HepG2 (cell line): ENCODE results near the gene PPIP5K2. TPM values are rescaled to one million over a fixed set of nuclear protein-coding genes. Genes with fewer than 3 reads are reported as not detected.

Experiments
- ARID2 ChIP-seq: sonication (generic); formaldehyde crosslinking; IDR thresholded peaks from 2 replicates; pipeline ENCODE4 v1.8.1; 2022; ENCODE audit warnings: mild to moderate bottlenecking, missing genetic modification reagents, borderline replicate concordance
- HDAC1 ChIP-seq: sonication (generic); formaldehyde crosslinking; IDR thresholded peaks from 2 replicates; pipeline ENCODE4 v1.5.1; 2020; ENCODE audit warnings: mild to moderate bottlenecking, missing genetic modification reagents
- HNRNPH1 ChIP-seq: fragments of 200-400 bp; formaldehyde crosslinking; optimal IDR thresholded peaks from 2 replicates; pipeline ENCODE3; 2017; ENCODE audit warnings: mild to moderate bottlenecking, low read depth, low read length
- KLF15 ChIP-seq: sonication (generic); formaldehyde crosslinking; IDR thresholded peaks from 2 replicates; pipeline ENCODE4 v1.8.1; 2023; ENCODE audit warnings: borderline replicate concordance, mild to moderate bottlenecking, inconsistent platforms, missing genetic modification reagents, mixed read lengths
- MYPOP ChIP-seq: sonication (generic); formaldehyde crosslinking; IDR thresholded peaks from 2 replicates; pipeline ENCODE4 v1.8.1; 2023; ENCODE audit warnings: mild to moderate bottlenecking, moderate library complexity, missing genetic modification reagents
- NFATC3 ChIP-seq: sonication (generic); formaldehyde crosslinking; IDR thresholded peaks from 2 replicates; pipeline ENCODE4 v1.5.1; 2020; ENCODE audit warnings: mild to moderate bottlenecking, missing genetic modification reagents
- NRL ChIP-seq: sonication (generic); formaldehyde crosslinking; IDR thresholded peaks from 2 replicates; pipeline ENCODE4 v1.5.0; 2020; ENCODE audit warnings: missing genetic modification reagents, mild to moderate bottlenecking, moderate library complexity, borderline replicate concordance
- RXRA ChIP-seq: sonication (generic); formaldehyde crosslinking; IDR thresholded peaks from 2 replicates; pipeline ENCODE4 v1.5.1; 2020; ENCODE audit warnings: missing genetic modification reagents
- SP2 ChIP-seq: sonication (generic); formaldehyde crosslinking; IDR thresholded peaks from 2 replicates; pipeline ENCODE4 v1.5.1; 2020; ENCODE audit warnings: mild to moderate bottlenecking, missing genetic modification reagents
- SP4 ChIP-seq: sonication (generic); formaldehyde crosslinking; IDR thresholded peaks from 2 replicates; pipeline ENCODE4 v1.8.1; 2023; ENCODE audit warnings: mild to moderate bottlenecking, missing genetic modification reagents
- TFDP1 ChIP-seq: IDR thresholded peaks from 2 replicates; pipeline ENCODE4 v1.6.1; 2016; ENCODE audit warnings: missing compliant biosample characterization, missing genetic modification reagents, borderline replicate concordance
- ZC3H13 ChIP-seq: sonication (generic); formaldehyde crosslinking; IDR thresholded peaks from 2 replicates; pipeline ENCODE4 v1.8.1; 2023; ENCODE audit warnings: mild to moderate bottlenecking, missing genetic modification reagents, moderate library complexity
- ZFP91 ChIP-seq: sonication (generic); formaldehyde crosslinking; IDR thresholded peaks from 2 replicates; pipeline ENCODE4 v1.9.0; 2022; ENCODE audit warnings: missing genetic modification reagents, mild to moderate bottlenecking, borderline replicate concordance
- ZNF263 ChIP-seq: sonication (generic); formaldehyde crosslinking; IDR thresholded peaks from 2 replicates; pipeline ENCODE4 v1.4.0; 2020; ENCODE audit warnings: missing genetic modification reagents
- ZNF30 ChIP-seq: sonication (generic); formaldehyde crosslinking; IDR thresholded peaks from 2 replicates; pipeline ENCODE4 v1.5.0; 2020; ENCODE audit warnings: mild to moderate bottlenecking, missing genetic modification reagents
- ZNF354B ChIP-seq: sonication (generic); formaldehyde crosslinking; IDR thresholded peaks from 2 replicates; pipeline ENCODE4 v1.8.0; 2022; ENCODE audit warnings: mild to moderate bottlenecking, missing genetic modification reagents
- ZNF460 ChIP-seq: sonication (generic); formaldehyde crosslinking; IDR thresholded peaks from 2 replicates; pipeline ENCODE4 v1.5.1; 2020; ENCODE audit warnings: missing genetic modification reagents, mild to moderate bottlenecking, borderline replicate concordance
- ZNF501 ChIP-seq: sonication (generic); formaldehyde crosslinking; IDR thresholded peaks from 2 replicates; pipeline ENCODE4 v1.5.1; 2020; ENCODE audit warnings: mild to moderate bottlenecking, moderate library complexity, missing genetic modification reagents
- ZNF562 ChIP-seq: sonication (generic); formaldehyde crosslinking; IDR thresholded peaks from 2 replicates; pipeline ENCODE4 v1.8.0; 2022; ENCODE audit warnings: missing genetic modification reagents, borderline replicate concordance
- ZNF639 ChIP-seq: conservative IDR thresholded peaks from 2 replicates; pipeline ENCODE4 v1.6.1; 2018; ENCODE audit warnings: missing genetic modification reagents
- polyA plus RNA-seq, 8 experiments: library from polyadenylated mRNA; depleted of rRNA in 3 of 8; stranded (reverse) in 7 of 8; unstranded in 1 of 8; fragments of >200 nt; fragmentation: Illumina TruSeq in 4 of 8; extraction: Trizol in 4 of 8; gene quantifications; 2 replicates each; pipeline versions ENCODE4 v1.2.1 to v1.2.3, GENCODE V29; 2011 to 2016; ENCODE audit warnings: low read depth in 4 of 8, missing spikeins in 1 of 8, mixed read lengths in 1 of 8; ENCODE audit not compliant: insufficient read depth in 1 of 8
- total RNA-seq, 5 experiments: library from RNA; depleted of rRNA; stranded (reverse); fragments of >200 nt; fragmentation: Illumina TruSeq; extraction: Trizol; gene quantifications; 2 replicates each; pipeline ENCODE4 v1.2.3, GENCODE V29; 2016; ENCODE audit warnings: low read depth in 1 of 5

The PPIP5K2 gene
- total and polyA plus RNA-seq, 2 of the 13 experiments (the other 11 are each of a cell fraction or from before 2014, with no cell fraction given): 19.7 to 45.6 TPM

DNA sequence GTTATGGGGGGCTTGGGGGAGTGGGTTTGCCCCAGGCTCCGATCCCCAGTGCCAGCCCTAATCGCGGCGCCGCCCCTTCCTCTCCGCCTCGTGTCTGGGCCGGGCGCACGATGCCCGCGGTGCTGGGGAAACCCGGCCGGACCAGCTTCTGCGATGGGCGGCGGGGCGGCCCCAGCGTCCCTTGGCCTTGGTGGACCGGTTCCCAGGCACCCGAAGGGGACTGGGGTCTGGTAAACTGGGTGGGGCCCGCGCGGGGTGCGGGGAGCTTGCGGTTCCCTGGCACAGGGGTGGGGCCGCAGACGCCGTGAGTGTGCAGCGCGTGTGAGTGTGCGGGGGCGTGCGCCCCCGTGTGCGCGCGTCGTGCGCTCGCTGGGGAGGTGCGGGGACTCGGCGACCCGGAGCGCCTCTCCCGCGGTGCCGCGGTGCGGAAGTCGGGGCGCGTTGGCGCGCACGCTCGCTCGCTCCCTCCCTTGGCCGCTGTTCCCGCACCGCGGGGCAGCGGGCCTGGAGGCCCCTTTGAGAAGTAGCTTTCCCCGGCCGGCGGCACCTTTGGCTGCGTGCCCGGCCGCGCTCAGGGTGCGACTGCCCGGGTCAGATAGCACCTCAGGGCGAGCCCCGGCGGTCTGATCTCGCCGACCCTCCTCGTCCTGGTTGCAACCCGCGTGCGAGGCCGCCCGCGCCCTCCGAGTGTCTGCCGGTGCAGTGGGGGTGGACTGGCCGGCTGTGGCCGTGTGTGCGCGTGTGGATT, 139.0 kb downstream of the PPIP5K2 start (continued):
- peak; percentile 30; the same call in 1 of the 2 replicates for TF ChIP-seq ZFP91
- TF ChIP-seq SP4 (CRISPR knock-in tag): no peak
- 0 out of 2 replicates have a peak, but pooled peaks have one; percentile 56 for TF ChIP-seq ZNF30 (CRISPR knock-in tag)
- 0 out of 2 replicates have a peak, but pooled peaks have one; percentile 2 for TF ChIP-seq ZNF263
- TF ChIP-seq ARID2: 0 out of 2 replicates have a peak, but pooled peaks have one; percentile 19
- peak; percentile 53; the same call in 1 of the 2 replicates for TF ChIP-seq RXRA (CRISPR knock-in tag)
- TF ChIP-seq NFATC3 (CRISPR knock-in tag): no peak
- TF ChIP-seq ZC3H13 (CRISPR knock-in tag): 0 out of 2 replicates have a peak, but pooled peaks have one; percentile 35
- peak; percentile 45; the same call in 1 of the 2 replicates for TF ChIP-seq TFDP1 (CRISPR knock-in tag)
- no peak for TF ChIP-seq ZNF460 (CRISPR knock-in tag)
- TF ChIP-seq KLF15 (CRISPR knock-in tag): 0 out of 2 replicates have a peak, but pooled peaks have one; percentile 52
- no peak for TF ChIP-seq ZNF354B (CRISPR knock-in tag)
- TF ChIP-seq ZNF639 (CRISPR knock-in tag): no peak
- no peak for TF ChIP-seq HNRNPH1
- peak; percentile 62 for TF ChIP-seq MYPOP (CRISPR knock-in tag)
- TF ChIP-seq HDAC1 (CRISPR knock-in tag): peak; percentile 47; the same call in 1 of the 2 replicates
- peak; percentile 67; the same call in 1 of the 2 replicates for TF ChIP-seq NRL
- TF ChIP-seq ZNF562 (CRISPR knock-in tag): no peak
- peak; percentile 11; the same call in 1 of the 2 replicates for TF ChIP-seq ZNF501 (CRISPR knock-in tag)
- TF ChIP-seq SP2: 0 out of 2 replicates have a peak, but pooled peaks have one; percentile 25
